Right ventricle myocardium superior (tissue), 1 donor: ENCODE data around the gene DIPK1A. TPM values are rescaled to one million over a fixed set of nuclear protein-coding genes. Genes with fewer than 3 reads are reported as not detected.
A peak's percentile ranks its signal among the peaks of the same experiment; 100 is the strongest.
"Not testable (repeated sequence)": the region's sequence is repeated elsewhere in the genome, so short reads cannot be mapped to it uniquely, and the experiment has no call there.

Source experiments
- ATAC-seq: fragments of 200-7000 bp; cut with Tn5 transposase; one replicate; pipeline ENCODE4 v1.9.1; 2020; ENCODE audit warnings: mild to moderate bottlenecking; ENCODE audit not compliant: poor library complexity
- DNase-seq: peaks from one replicate; pipeline ENCODE4 v3.0.0-alpha.2; 2020
- intact Hi-C: fragments of 100-400 bp; cut with DNase I; formaldehyde crosslinking; loops from one replicate; pipeline ENCODE4 v1.11.2; 2022
- total RNA-seq: library from RNA; stranded (reverse); fragmentation: NEBNext Ultra II Directional; extraction: Animal tissue kit (Norgen Biotek cat#: 25700); gene quantifications from one replicate; pipeline ENCODE4 v1.2.1, GENCODE V29; 2021
- donor health status: DM: no; HTN: yes; CAD: no; lungs with severe emphysema.

The DIPK1A gene
- total RNA-seq, 1 donor from 2014 or later = 7.0 TPM

DNA sequence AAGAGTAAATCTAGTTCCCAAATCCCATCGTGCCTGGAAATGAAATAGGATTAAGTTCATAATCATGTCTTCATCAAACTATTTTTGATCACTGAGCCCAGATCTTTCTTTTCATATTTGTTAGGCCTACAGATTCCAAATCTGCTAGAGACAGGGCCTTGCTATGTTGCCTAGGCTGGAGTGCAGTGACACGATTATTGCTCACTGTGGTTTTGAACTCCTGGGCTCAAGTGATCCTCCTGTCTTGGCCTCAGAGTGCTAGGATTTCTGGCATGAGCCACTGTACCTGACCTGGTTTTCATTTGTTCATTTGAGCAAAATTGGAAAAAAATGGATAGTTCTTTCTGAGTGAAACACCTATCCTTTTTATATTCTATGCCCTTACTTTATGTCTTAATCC lies 28.0 kb upstream of the DIPK1A start:
- DNase-seq = no peak
- intact Hi-C loops = no loop called here
- no peak for ATAC-seq

DNA sequence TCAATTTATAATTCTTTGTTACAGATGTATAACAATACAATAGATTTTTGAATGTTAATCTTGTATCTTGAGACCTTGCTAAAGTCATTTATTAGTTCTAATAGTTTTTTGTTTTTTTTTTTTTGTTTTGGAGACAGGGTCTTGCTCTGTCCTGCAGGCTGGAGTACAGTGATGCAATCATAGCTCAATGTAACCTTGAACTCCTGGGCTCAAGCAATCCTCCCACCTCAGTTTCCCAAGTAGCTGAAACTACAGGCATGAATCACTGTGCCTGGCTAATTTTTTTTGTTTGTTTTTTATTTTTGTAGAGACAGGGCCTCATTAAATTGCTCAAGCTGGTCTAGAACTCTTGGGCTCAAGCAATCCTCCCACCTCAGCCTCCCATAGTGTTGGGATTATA lies 26.2 kb upstream of the DIPK1A start:
- no peak for ATAC-seq

DNA sequence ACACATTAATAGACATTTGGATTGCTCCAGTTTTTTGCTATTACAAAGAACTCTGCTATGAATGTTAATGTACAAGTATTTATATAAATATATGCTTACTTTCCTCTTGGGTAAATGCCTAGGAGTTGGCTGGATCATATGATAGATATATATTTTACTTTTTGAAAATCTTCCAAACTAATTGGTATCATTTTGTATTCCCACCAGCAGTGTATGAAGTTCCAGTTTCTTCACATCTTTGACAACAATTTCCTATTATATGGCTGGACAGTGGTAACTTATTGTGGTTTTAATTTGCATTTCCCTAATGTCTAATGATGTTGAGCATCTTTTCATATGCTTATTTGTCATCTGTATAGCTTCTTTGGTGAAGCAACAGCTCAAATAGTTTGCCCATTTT lies 23.8 kb upstream of the DIPK1A start:
- DNase-seq (no peak), ATAC-seq (no peak)
- intact Hi-C loops = no loop called here

More for the DNA sequence above, 26.2 kb upstream of the DIPK1A start:
- DNase-seq = no peak
- intact Hi-C loops = no loop called here

DNA sequence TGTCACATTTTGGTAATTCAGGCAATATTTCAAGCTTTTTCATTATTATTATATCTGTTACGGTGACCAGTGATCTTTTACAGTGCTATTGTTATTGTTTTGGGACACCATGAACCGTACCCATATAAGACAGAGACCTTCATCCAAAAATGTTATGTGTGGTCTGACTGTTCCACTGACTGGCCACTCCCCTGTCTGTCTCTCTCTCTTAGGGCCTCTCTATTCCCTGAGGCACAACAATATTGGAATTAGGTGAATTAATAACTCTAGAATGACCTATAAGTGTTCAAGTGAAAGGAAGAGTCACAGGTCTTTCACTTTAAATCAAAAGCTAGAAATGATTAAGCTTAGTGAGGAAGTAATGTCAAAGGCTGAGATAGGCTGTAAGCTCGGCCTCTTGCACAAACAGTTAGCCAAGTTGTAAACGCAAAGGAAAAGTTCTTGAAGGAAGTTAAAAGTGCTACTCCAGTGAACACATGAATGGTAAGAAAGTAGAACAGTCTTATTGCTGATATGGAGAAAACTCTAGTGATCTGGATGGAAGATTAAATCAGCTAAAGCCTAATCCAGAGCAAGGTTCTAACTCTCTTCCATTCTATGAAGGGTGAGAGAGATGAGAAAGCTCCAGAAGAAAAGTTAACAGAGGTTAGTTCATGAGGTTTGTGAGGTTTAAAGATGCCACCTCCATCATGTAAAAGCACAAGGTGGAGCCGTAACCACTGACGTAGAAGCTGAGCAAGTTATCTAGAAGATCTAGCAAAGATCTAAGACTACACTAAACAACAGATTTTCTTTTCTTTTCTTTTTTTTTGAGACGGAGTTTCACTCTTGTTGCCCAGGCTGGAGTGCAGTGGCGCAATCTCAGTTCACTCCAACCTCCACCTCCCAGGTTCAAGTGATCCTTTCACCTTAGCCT lies 19.7 kb upstream of the DIPK1A start:
- ATAC-seq (no peak), DNase-seq (no peak)
- intact Hi-C loops = no loop called here

DNA sequence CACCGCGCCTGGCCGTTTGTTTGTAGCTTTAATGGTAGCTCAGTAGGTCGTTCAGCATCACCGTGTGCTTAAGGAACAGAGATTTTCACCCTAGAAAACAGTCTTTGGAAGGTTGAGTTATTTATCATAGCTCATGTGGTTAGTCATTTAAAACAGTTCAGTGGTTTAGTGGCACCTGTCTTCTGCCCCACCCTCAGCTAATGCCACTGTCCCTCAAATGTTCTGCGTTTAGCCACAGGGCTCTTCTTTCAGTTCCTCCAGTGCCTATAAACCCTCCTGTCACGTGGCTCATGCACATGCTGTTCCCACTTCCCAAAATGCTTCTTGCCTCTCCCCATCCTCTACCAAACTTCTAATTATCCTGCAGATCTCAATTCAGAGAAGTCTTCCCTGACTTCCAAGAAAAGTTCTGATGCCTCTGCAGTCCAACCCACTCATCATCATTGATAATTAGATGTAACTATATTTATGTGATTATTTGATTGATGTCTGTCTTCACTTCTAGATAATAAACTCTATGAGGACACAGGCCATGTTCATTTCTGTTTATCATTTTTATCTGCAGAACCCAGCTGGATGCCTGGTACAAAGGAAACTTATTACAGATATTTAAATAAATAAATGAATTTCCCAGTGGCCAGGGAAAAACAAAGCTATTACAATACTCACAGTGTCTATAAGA lies 14.4 kb upstream of the DIPK1A start:
- DNase-seq (no peak), ATAC-seq (no peak)

DNA sequence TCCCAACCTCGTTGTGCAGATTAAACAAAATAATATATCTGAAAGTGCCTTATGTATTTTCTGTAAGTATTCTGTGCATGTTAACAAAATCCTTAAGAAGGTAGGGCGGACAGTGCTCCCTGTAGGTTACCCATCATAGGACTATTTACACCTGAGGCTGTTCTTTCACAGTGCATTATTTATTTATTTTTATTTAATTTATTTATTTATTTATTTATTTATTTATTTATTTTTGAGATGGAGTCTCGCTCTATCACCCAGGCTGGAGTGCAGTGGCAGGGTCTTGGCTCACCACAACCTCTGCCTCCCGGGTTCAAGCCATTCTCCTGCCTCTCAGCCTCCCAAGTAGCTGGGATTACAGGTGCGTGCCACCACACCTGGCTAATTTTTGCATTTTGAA lies 12.8 kb upstream of the DIPK1A start:
- DNase-seq, intact Hi-C loops, ATAC-seq: not testable (repeated sequence)

More for the DNA sequence above, 14.4 kb upstream of the DIPK1A start:
- intact Hi-C loops = no loop called here

DNA sequence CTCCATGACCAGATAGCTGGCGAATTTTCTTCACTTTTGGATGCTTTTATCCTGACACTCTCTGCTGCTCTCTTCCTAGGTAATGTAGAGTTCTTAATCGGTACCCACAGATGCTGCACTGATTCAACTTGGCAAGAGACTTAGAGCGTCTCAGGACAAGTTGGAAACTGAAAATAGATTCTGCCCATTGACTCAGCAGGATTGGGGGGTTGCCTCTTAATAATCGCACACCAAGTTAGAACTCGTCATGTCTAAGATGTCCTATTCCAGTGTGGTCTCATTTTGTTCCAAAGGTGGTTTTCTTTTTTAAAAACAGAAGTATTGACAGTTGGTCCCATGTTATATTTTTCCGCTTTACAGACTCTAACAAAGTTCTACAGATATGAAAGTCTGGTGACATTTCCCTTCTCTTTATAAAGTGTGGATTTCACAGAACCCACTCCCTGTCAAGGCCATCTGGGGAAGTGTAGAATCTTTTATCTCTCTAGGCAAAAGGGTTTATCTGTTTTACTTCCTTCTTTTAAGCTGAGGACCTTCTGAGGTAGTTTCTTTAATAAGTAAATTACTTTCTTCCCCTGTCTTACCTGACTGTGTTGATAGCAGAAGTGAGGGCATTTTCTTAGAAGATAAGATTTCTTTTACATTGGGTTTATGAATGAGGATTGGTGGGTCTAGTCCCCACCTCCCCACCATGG lies 12.1 kb upstream of the DIPK1A start:
- no peak for ATAC-seq
- intact Hi-C loops = no loop called here
- DNase-seq = no peak

DNA sequence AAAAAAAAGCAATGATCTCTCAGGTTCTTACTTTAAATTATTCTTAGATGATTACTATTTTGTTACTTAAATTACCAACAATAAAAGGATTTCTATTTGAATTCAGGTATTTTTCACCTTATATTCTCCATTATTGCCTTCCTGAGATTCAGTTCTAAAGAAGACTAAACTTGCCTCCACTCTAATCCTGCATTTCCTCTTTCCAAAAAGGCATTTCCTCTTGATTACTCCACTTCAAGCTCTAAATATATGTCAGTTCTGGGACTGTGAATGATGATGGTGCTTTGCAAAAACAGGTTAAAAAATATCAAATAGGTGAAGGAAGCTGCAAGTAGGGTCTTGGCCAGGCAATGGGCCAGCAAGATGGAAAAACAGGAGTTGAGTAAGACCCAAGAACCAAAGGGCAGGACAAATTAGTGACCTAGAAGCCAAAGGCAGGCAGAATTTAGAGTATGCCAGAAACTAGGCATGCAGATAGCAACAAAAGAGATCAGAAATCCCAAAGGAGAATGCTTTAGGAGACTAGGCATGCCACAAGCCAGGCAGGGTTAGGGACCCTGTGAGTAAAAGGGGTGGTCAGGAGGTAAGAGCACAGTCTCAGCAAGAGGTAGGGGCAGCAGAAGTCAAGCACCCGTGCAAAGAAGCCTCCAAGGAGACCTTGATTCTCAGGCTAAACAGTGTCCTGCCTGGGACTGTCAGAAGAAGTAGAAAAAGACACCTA lies 11.3 kb upstream of the DIPK1A start:
- DNase-seq = no peak
- no peak for ATAC-seq
- intact Hi-C loops = no loop called here

DNA sequence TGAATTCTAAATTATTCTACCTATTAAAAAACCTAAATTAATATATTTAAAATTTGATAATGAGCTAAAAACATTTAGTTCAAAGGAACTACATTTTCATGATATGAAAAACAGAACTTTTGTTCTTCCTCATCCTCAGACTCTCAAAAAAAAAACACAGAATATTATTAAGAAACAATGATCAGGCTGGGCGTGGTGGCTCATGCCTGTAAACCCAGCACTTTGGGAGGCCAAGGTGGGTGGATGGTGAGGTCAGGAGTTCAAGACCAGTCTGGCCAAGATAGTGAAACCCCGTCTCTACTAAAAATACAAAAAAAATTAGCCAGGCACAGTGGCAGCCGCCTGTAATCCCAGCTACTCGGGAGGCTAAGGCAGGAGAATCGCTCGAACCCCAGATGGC lies 10.7 kb upstream of the DIPK1A start:
- intact Hi-C loops, ATAC-seq: not testable (repeated sequence)

DNA sequence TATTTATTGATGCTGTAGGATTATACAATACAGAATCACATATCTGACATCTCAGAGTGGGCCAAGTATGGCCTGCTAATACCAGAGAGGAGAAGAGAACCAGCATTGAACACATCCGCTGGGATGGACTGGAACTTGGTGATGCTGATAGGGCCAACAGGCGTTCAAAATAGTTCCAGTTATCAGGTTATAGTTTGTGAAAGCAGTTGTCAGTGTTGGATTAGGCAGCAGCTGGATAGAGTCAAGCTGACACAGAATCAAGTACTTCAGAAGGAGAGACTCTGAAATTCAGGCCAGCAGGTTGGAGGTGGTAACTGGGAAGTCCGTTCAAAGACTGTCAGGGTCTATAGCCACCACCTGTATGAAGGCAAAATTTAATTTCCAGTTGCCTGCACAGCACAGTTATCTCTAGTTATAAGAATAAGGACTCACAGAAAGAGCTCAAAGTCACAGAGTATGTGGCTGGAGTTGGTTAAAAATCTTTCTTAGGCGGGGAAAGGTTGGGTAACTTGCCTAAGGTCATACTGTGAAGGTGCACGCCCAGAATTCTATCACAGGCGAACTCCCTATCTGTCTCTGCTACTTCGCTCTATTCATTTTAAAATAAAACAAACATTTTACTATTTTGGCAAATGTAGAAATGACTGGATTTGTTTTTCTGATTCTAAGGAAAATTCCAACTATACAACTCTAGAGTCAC lies 9.9 kb upstream of the DIPK1A start:
- DNase-seq = no peak
- ATAC-seq = peak; percentile 85
- intact Hi-C loops = no loop called here

More for the DNA sequence above, 10.7 kb upstream of the DIPK1A start:
- not testable (repeated sequence) for DNase-seq

DNA sequence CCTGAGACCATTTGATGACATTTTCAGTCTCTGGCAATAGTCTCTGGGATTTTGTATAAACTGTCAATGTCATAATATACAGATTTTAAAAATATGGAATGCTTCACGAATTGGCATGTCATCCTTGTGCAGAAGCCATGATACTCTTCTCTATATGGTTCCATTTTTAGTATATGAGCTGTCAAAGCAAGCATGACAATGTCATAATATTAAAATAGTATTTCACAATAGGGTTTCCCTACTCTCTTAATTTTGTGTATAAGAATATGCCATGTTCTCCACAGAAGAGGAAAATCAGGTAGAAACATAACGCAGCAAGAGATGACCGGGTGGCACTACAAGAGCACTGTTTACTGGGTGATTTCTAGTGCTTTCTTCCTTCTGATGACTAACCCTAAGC lies 8.3 kb upstream of the DIPK1A start:
- DNase-seq = no peak
- ATAC-seq = no peak
- intact Hi-C loops = no loop called here

DNA sequence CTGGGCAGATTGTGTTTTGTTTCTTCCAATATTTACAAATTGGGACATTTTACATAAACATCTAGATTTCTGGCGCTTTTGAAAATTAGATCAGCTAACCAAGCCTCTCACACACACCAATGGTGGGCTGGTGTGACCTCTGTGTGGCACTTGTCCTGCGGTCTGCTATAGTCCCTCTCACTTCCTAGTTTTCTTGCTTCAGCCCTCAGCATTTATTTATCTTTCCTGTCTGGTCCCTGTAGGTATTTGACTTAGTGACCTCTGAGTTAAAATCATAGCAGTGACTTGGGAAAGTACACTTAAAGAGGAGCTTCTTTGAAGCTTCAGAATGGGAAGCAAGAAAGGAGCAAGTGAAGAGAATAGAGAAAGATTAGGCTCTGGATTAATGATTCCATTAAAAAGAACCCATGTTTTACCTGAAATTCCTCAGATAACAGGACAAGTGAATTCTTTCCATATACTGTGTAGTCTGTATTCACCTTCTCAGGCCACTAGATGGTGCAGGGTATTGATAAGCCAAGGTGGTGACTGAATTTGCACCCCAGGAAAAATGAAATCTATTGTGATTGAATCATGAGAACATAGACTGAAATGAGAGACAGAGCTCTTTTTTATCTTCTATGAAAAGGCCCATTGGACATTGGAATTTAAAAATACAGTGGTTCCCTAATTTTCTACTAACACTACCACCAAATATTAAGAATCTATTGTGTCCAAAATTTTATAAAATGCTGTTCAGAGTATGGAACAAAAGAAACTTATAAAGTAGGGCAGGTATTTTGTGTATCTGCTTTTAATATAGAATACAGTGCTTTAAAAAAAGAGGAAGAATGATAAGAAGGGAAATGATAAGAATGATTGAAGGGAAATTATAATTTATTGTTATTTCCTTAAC lies 7.1 kb upstream of the DIPK1A start:
- DNase-seq = no peak
- no peak for ATAC-seq
- intact Hi-C loops = no loop called here

DNA sequence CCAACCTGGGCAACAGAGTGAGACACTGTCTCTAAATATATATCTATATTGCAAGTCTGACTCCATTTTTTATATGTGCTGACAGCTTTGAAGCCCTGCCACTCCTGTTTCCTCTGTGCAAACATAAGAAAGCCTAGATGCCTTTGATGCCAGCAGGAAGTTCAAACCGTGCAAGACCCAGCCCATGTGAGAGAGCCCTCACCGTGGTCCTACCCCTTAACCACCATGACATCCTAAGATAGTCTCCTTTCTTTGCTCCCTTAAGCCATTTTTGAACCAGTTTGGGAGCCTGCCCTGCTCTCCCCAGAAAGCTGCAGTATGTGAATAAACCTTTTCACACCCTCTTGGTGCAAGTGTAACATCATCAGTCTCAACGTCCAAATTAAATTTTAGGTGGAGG lies 3.7 kb upstream of the DIPK1A start:
- intact Hi-C loops = no loop called here
- no peak for ATAC-seq

DNA sequence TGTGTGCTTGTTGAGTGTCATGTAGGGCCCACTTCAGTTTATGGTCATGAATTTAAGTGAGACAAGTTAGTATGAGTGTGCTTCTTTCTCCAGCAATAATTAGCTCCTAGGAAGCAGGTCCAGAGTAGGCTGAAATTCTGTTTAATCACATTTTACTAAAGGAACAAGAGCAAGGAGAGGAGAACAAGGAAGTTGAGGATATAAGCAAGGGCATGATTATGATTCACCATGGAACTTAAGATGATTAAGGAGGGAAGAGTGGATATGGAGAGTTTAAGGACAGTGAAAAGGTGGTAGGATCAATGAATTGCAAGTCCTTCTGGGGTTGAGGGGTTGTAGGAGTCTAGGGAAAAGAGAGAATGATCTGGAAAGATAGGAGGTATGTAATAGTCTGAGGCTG lies 3.1 kb upstream of the DIPK1A start:
- ATAC-seq (no peak), DNase-seq (no peak)
- intact Hi-C loops = no loop called here

More for the DNA sequence above, 3.7 kb upstream of the DIPK1A start:
- DNase-seq = no peak

DNA sequence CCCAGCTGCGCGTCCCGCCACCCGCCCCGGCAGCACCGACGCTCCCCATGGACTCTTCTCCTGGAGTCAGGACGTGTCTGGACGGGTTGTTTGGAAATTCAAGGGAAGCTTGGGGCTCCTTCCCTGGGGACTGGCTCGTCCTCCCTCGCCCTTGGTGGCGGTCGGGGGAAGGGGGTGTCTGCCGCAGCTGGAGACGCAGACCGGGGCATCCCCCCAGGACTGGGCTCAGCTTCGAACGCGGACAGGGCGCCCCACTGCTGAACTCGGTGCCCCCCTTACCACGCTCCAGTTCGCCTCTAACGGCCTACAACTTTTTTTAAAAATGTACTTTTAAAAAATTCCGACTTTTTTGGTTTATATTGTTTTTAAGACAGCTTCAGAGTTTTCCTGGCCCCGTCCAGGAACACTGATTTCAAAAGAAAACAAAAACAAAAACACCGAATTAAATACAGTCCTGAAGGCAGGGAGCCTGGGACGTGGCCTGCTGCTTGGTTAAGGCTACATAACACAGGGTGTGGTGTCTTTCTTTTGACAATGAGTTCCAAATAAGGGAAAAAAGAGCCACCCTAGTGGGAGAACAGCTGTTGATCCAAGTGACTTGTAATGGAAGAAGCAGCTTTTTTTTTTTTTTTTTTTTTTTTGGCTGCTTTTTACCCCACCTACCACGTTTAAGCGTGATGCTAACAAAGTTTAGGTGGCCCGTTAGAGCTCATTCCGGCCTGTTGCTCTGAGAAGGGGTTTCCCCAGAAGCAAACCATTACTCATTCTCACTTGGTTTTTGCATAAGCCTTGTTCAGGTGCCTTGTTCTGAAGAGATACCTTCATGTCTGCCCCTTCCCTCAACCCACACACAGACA lies 862 bp upstream of the DIPK1A start:
- intact Hi-C loops = no loop called here
- peak; percentile 49 for ATAC-seq
- peak; percentile 49 for DNase-seq

DNA sequence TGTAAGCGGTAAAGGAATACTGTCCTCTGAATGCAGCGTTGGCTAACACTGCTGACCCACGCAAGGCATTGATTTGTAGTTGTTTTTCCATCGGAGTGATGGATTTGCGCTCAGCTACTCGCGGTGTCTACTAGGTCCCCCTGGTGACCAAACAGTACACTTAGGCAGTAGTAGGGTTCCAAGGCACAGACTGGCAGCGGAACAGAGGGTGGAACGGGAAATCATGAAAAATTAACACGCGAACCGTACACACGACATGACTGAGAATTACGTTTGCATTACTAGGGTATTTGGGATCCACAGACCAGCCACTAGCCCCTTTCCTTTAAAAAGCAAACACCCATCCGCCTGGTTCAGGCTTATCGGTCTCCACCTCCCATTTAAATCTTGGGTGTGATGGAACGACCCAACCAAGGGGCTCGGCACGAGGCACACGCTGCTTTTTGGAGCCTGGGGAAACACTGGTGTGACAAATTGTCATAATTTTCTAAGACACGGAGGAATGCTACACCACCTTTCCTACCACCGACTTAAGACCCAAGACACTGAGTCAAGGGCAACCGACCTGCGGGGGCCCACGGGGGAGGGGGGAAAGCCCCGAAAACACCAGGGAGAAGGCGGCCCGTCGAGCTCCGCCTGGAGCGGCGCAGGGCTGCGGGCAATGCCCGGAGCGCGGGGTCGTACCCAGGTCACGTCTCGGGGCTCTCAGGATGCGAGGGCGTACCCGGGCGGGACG lies 699 bp downstream of the DIPK1A start:
- intact Hi-C loops = no loop called here
- ATAC-seq (peak; percentile 79), DNase-seq (peak; percentile 58)
